ENCODE measurements around the gene RPL32. TPM values are rescaled to one million over a fixed set of nuclear protein-coding genes. Genes with fewer than 3 reads are reported as not detected.

Gene RPL32
- total RNA-seq, 1 experiment from 2014 or later, result 1,545 TPM

- Histone ChIP-seq H3K9me3 (no peaks in the 10 kb centered on the region), H3K4me3 (no peak overlapping the region), H3K27me3 (no peaks in the 10 kb centered on the region), H3K36me3 (no peaks in the 10 kb centered on the region)
- no peak for DNase-seq
Measured at GRCh38 chr3:12822725-12823373, 18.5 kb downstream of the RPL32 start.

GRCh38 chr3:12818773-12819172 is 22.6 kb downstream of the RPL32 start:
- no peak for DNase-seq
- Histone ChIP-seq H3K36me3 (no peaks in the 10 kb centered on the region), H3K4me3 (no peak overlapping the region), H3K9me3 (no peaks in the 10 kb centered on the region), H3K27me3 (no peaks in the 10 kb centered on the region)

- no peaks in the 10 kb centered on the region for H3K36me3 ChIP-seq
- no peaks in the 10 kb centered on the region for H3K27me3 ChIP-seq
- no peaks in the 10 kb centered on the region for H3K9me3 ChIP-seq
- DNase-seq, result no peak
- H3K4me3 ChIP-seq, result no peak overlapping the region
Measured at GRCh38 chr3:12818273-12818672, 23.1 kb downstream of the RPL32 start.

DNA sequence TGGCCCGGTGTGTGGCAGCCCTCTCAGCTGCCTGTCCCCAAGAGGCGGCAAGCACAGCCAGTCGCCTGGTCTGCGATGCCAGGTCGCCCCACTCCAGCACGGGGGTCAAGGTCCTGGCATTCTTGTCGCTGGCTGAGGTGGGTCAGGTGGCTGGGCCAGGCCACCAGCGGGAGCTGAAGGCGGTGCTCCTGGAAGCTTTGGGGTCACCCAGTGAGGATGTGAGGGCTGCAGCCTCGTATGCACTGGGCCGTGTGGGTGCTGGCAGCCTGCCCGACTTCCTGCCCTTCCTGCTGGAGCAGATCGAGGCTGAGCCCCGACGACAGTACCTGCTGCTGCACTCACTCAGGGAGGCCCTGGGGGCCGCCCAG is 24.0 kb downstream of the RPL32 start:
- no peaks in the 10 kb centered on the region for H3K27me3 ChIP-seq
- no peak for DNase-seq
- no peak overlapping the region for H3K4me3 ChIP-seq
- H3K9me3 ChIP-seq, result no peaks in the 10 kb centered on the region
- H3K36me3 ChIP-seq, result no peaks in the 10 kb centered on the region

DNA sequence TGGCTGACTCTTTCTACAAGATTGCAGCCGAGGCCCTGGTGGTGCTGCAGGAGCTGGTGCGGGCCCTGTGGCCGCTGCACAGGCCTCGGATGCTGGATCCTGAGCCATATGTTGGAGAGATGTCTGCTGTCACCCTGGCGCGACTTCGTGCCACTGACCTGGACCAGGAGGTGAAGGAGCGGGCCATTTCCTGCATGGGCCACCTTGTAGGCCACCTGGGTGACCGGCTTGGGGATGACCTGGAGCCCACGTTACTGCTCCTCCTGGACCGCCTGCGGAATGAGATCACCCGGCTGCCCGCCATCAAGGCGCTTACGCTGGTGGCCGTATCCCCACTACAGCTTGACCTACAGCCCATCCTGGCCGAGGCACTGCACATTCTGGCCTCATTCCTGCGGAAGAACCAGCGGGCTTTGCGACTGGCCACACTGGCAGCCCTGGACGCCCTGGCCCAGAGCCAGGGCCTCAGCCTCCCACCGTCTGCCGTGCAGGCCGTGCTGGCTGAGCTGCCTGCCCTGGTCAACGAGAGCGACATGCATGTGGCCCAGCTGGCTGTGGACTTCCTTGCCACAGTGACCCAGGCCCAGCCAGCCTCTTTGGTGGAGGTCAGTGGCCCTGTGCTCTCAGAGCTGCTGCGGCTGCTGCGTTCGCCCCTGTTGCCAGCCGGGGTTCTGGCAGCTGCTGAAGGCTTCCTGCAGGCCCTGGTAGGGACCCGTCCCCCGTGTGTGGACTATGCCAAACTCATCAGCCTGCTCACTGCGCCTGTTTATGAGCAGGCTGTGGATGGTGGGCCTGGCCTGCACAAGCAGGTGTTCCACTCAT is 24.6 kb downstream of the RPL32 start:
- no peaks in the 10 kb centered on the region for H3K9me3 ChIP-seq
- no peaks in the 10 kb centered on the region for H3K36me3 ChIP-seq
- DNase-seq, result no peak
- no peak overlapping the region for H3K4me3 ChIP-seq
- H3K27me3 ChIP-seq, result no peaks in the 10 kb centered on the region

DNA sequence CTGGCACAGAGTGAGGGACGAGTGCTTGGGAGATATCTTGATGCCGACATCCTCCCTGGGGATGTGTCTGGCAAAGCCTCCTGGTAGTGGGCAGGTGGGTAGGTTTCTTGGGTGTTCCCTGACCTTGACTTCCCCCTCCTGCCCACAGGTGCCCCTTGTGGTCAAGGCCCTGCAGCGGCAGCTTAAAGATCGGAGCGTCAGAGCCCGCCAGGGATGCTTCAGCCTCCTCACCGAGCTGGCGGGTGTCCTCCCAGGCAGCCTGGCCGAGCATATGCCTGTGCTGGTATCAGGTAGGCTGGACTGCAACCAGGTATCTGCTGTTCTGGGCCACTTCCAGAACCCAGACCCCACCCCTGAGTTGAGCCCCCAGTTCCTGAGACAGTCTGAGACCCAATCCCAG is 25.6 kb downstream of the RPL32 start:
- H3K27me3 ChIP-seq, result no peaks in the 10 kb centered on the region
- H3K36me3 ChIP-seq, result no peaks in the 10 kb centered on the region
- H3K9me3 ChIP-seq, result no peaks in the 10 kb centered on the region
- DNase-seq, result no peak
- H3K4me3 ChIP-seq, result no peak overlapping the region

GRCh38 chr3:12815078-12815477 is 26.3 kb downstream of the RPL32 start:
- no peak overlapping the region for H3K4me3 ChIP-seq
- no peaks in the 10 kb centered on the region for H3K9me3 ChIP-seq
- no peak for DNase-seq
- no peaks in the 10 kb centered on the region for H3K27me3 ChIP-seq
- no peaks in the 10 kb centered on the region for H3K36me3 ChIP-seq

GRCh38 chr3:12813967-12814366 is 27.4 kb downstream of the RPL32 start:
- Histone ChIP-seq H3K36me3 (no peaks in the 10 kb centered on the region), H3K9me3 (no peaks in the 10 kb centered on the region), H3K27me3 (no peaks in the 10 kb centered on the region), H3K4me3 (no peak overlapping the region)
- DNase-seq, result no peak

GRCh38 chr3:12812812-12813211 is 28.6 kb downstream of the RPL32 start:
- DNase-seq, result no peak

DNA sequence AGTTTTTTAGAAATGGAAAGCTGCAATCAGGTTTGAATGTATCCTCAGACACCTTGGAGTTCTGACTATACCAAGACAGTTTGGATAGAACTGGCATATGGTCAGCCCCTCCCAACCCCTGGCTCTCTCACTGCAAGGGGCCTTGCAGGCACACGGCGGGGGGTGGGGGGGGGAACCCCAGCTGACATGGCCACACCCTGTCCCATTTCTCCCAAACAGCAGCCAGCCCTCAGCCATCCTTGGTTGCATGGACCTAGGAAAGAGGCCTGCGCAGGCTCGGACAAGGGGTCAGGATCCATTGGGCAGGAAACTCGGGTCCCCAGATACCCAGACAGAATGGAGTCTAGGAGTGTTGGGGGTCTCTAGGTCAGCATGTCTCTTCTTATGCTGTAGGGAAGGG is 30.4 kb downstream of the RPL32 start:
- no peak overlapping the region for H3K4me3 ChIP-seq
- no peaks in the 10 kb centered on the region for H3K36me3 ChIP-seq

More at GRCh38 chr3:12812812-12813211, 28.6 kb downstream of the RPL32 start:
- Histone ChIP-seq H3K36me3 (no peaks in the 10 kb centered on the region), H3K9me3 (no peaks in the 10 kb centered on the region), H3K4me3 (no peak overlapping the region), H3K27me3 (no peaks in the 10 kb centered on the region)

DNA sequence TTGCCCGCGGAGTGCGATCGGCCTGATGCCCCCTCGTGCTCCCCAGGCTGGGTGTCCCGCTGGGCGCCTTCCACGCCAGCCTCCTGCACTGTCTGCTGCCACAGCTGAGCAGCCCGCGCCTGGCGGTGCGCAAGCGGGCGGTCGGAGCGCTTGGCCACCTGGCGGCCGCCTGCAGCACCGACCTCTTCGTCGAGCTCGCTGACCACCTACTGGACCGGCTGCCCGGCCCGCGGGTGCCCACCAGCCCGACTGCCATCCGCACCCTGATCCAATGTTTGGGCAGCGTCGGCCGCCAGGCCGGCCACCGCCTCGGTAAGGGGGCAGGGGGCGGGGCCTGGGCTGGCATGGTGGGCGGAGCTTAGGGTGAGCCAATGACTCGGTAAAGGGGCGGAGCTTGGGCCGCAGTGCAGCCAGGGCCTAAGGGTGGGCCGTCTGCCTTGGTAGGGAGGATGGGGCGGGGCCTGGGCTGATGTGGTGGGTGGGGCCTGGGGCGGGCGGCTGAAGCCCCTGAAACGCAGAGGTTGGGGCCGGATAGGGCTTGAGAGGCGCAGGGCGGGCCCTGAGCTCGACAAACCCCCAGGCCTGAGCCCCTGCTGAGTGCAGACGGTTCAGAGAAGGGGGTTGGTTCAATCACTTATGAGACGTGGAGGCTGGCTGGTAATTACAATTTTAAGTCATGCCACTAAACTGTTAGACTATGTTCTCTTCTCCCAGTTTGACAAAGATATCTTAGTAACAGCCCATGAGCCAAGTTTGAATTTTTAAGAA is 31.2 kb downstream of the RPL32 start:
- H3K36me3 ChIP-seq, result no peaks in the 10 kb centered on the region
- no peaks in the 10 kb centered on the region for H3K9me3 ChIP-seq
- no peaks in the 10 kb centered on the region for H3K27me3 ChIP-seq
- peak; percentile 76 for DNase-seq
- H3K4me3 ChIP-seq, result peak overlapping the region; percentile 53

More for the DNA sequence above, 30.4 kb downstream of the RPL32 start:
- H3K9me3 ChIP-seq, result no peaks in the 10 kb centered on the region
- no peak for DNase-seq
- no peaks in the 10 kb centered on the region for H3K27me3 ChIP-seq

- Histone ChIP-seq H3K9me3 (no peaks in the 10 kb centered on the region), H3K4me3 (no peak overlapping the region; the same call in 1 of the 2 replicates), H3K27me3 (no peaks in the 10 kb centered on the region), H3K36me3 (no peaks in the 10 kb centered on the region)
- DNase-seq, result no peak
Measured at GRCh38 chr3:12809435-12809834, 31.9 kb downstream of the RPL32 start.

DNA sequence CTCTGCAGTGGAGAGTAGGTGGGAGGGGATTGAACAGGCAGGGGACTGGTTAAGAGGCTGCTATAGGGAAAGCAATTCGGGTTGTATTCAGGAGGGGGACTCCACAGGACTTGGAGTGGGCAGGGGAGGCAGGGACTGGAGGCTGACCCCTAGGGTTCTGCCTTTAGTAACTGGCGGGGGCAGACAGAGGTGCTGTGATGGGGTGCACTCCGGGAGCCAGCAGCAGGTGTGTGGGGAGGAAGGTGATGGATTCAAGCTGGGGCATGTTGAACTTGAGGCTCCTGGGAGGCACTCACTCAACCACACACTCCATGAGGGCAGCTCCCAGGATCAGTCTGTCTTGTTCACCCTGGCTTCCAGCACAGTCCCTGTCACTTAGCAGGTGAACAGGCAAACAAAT is 32.4 kb downstream of the RPL32 start:
- no peaks in the 10 kb centered on the region for H3K36me3 ChIP-seq
- no peak for DNase-seq
- no peak overlapping the region for H3K4me3 ChIP-seq
- H3K27me3 ChIP-seq, result no peaks in the 10 kb centered on the region
- H3K9me3 ChIP-seq, result no peaks in the 10 kb centered on the region

GRCh38 chr3:12808587-12808986 is 32.8 kb downstream of the RPL32 start:
- Histone ChIP-seq H3K4me3 (no peak overlapping the region), H3K27me3 (no peaks in the 10 kb centered on the region), H3K9me3 (no peaks in the 10 kb centered on the region), H3K36me3 (no peaks in the 10 kb centered on the region)
- DNase-seq, result no peak

DNA sequence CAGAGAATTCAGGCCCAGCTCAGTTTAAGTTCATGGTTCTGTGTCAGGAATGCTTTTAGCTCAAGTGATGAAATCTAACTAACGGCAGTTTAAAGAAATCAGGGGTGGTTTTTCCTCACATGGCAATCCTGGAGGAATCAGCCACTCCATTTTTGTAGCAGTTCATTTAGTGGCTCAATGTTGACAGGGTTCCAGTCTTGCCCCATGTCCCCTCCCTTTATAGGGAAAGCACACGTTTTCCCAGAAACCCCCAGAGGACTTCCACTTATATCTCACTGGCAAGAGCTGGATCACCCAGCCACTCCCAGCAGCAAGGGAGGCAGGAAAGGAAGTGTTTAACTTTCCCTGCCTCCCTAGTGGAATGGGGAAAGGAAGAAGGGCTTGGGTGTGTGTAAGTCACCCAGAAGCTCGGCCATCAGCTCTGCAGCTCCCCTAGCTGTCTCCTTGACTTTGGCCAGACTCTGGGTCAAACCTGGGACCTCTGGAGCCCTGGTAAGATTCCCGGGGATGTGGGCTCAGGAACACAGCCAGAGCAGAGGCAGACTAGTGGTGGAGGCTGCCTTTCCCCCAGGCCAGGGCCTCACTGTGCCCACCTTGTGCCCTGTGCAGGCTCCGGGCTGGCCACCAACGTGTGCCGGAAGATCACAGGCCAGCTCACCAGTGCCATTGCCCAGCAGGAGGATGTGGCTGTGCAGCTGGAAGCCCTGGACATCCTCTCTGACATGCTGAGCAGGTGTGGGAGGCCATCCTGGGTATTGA is 33.6 kb downstream of the RPL32 start:
- H3K27me3 ChIP-seq, result no peaks in the 10 kb centered on the region
- no peaks in the 10 kb centered on the region for H3K36me3 ChIP-seq
- no peak for DNase-seq
- no peak overlapping the region for H3K4me3 ChIP-seq
- no peaks in the 10 kb centered on the region for H3K9me3 ChIP-seq

DNA sequence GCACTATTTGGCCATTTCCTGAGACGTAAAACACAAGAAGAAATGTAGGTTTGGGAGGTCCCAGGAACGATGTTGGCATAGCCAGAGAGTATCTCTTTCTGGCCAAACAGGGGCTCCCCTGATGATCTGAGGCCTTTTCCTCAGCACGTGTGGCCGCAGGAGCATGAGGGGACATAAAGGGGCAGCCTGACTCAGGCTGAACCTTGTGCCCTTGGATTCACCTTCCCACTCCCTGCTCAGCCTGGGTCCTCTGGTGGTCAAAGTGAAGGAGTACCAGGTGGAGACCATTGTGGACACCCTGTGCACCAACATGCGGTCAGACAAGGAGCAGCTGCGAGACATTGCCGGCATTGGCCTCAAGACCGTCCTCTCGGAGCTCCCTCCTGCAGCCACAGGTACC is 34.3 kb downstream of the RPL32 start:
- H3K4me3 ChIP-seq, result no peak overlapping the region
- no peaks in the 10 kb centered on the region for H3K36me3 ChIP-seq
- H3K27me3 ChIP-seq, result no peaks in the 10 kb centered on the region
- H3K9me3 ChIP-seq, result no peaks in the 10 kb centered on the region
- no peak for DNase-seq

DNA sequence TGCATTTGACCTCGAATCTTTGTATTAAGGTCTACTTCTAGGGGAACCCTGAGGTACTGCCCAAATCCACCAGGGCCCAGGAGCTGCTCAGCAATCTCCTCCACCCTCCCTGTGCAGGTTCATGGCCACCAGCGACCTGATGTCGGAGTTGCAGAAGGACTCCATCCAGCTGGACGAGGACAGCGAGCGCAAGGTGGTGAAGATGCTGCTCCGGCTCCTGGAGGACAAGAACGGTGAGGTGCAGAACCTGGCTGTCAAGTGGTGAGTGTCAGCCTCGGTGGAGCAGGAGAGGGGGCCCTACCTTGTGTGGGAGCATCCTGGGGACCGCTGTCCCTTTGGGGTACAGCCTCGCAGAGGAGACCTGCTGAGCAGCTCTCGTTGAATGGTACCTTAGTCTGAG is 38.0 kb downstream of the RPL32 start:
- Histone ChIP-seq H3K9me3 (no peaks in the 10 kb centered on the region), H3K27me3 (no peaks in the 10 kb centered on the region), H3K36me3 (no peaks in the 10 kb centered on the region), H3K4me3 (no peak overlapping the region)
- no peak for DNase-seq

All from MG63 (cell line).